Ascending aorta (tissue), 2 donors: ENCODE results near the gene PTGIR. TPM values are rescaled to one million over a fixed set of nuclear protein-coding genes. Genes with fewer than 3 reads are reported as not detected.
A peak's percentile ranks its signal among the peaks of the same experiment; 100 is the strongest.

Experiments
- DNase-seq, 2 donors: peaks; one replicate each; pipeline ENCODE4 v3.0.0-alpha.2; 2019; ENCODE audit warnings: low spot score in 2 of 2
- H3K27ac ChIP-seq, 2 donors: fragments of 200-600 bp; sonication (generic); one replicate each; pipeline ENCODE4 v1.5.1; 2016 to 2017; ENCODE audit warnings: mild to moderate bottlenecking in 1 of 2
- H3K27me3 ChIP-seq: fragments of 200-600 bp; sonication (generic); one replicate; pipeline ENCODE4 v1.5.1; 2017
- H3K36me3 ChIP-seq, 2 donors: fragments of 200-600 bp; sonication (generic); one replicate each; pipeline ENCODE4 v1.5.1; 2016
- H3K4me1 ChIP-seq, 2 donors: fragments of 200-600 bp; sonication (generic); one replicate each; pipeline ENCODE4 v1.5.1; 2016 to 2017; ENCODE audit warnings: mild to moderate bottlenecking in 1 of 2
- H3K4me3 ChIP-seq, 2 donors: fragments of 200-600 bp; sonication (generic); one replicate each; pipeline ENCODE4 v1.5.1; 2016 to 2017; ENCODE audit warnings: mild to moderate bottlenecking in 1 of 2
- H3K9me3 ChIP-seq, 2 donors: fragments of 200-600 bp; sonication (generic); one replicate each; pipeline ENCODE4 v1.5.1; 2016
- CTCF ChIP-seq, 3 experiments: fragments of 200-600 bp in 2 of 3; fragments of 450-650 bp in 1 of 3; sonication (generic) in 2 of 3; IDR thresholded peaks; one replicate each; pipeline ENCODE4 v1.5.1; 2016 to 2019; ENCODE audit warnings: antibody characterized with exemption in 3 of 3, mild to moderate bottlenecking in 1 of 3, moderate library complexity in 1 of 3
- intact Hi-C: fragments of 100-400 bp; cut with DNase I; formaldehyde crosslinking; loops from one replicate; pipeline ENCODE4 v1.15.1; 2023
- total RNA-seq: library from RNA; depleted of rRNA; stranded (reverse); fragments of >200 nt; gene quantifications from one replicate; pipeline ENCODE4 v1.1.0, GENCODE V29; 2016

The PTGIR gene
- total RNA-seq, 1 donor from 2014 or later, result 120 TPM

GRCh38 chr19:46610851-46611770 lies 13.8 kb downstream of the PTGIR start:
- Histone ChIP-seq H3K9me3 (no peaks in the 10 kb centered on the region), H3K4me3 (no peak overlapping the region), H3K27ac (peak overlapping the region in 1 of 2 donors; percentile 50), H3K36me3 (peaks cover 31 to 56% of the 10 kb centered on the region in 2 donors), H3K4me1 (peaks cover 5 to 18% of the 10 kb centered on the region in 2 donors), H3K27me3 (no peaks in the 10 kb centered on the region)
- no peak for TF ChIP-seq CTCF (IDR thresholded peaks at IDR 0.05)
- peak in 1 of 2 donors; percentile 65 for DNase-seq
- intact Hi-C loops, result no loop called here

- H3K36me3 ChIP-seq, result peaks cover 36 to 61% of the 10 kb centered on the region in 2 donors
- H3K9me3 ChIP-seq, result no peaks in the 10 kb centered on the region
- H3K27ac ChIP-seq, result no peak overlapping the region
- intact Hi-C loops, result no loop called here
- H3K27me3 ChIP-seq, result no peaks in the 10 kb centered on the region
- H3K4me1 ChIP-seq, result peaks cover 12 to 25% of the 10 kb centered on the region in 2 donors
- H3K4me3 ChIP-seq, result no peak overlapping the region
- TF ChIP-seq CTCF (IDR thresholded peaks at IDR 0.05), result no peak
- DNase-seq, result peak in 1 of 2 donors; percentile 53
These were observed 14.5 kb downstream of the PTGIR start for GRCh38 chr19:46610413-46610775.

- Histone ChIP-seq H3K36me3 (peaks cover 36 to 61% of the 10 kb centered on the region in 2 donors), H3K4me3 (no peak overlapping the region), H3K9me3 (no peaks in the 10 kb centered on the region), H3K4me1 (peaks cover 14 to 32% of the 10 kb centered on the region in 2 donors), H3K27me3 (no peaks in the 10 kb centered on the region), H3K27ac (no peak overlapping the region)
- no peak for TF ChIP-seq CTCF (IDR thresholded peaks at IDR 0.05)
- DNase-seq, result peak in 1 of 2 donors; percentile 61
- intact Hi-C loops, result loop anchor here (10.0 kb wide), 1 partner anchor 215 kb away; no protein-coding TSS in a partner anchor
These were observed 15.1 kb downstream of the PTGIR start for GRCh38 chr19:46609511-46610412.

GRCh38 chr19:46608581-46609345 lies 16.1 kb downstream of the PTGIR start:
- Histone ChIP-seq H3K36me3 (peaks cover 36 to 61% of the 10 kb centered on the region in 2 donors), H3K4me1 (peaks cover 15 to 38% of the 10 kb centered on the region in 2 donors)

More at GRCh38 chr19:46608581-46609345, 16.1 kb downstream of the PTGIR start:
- DNase-seq, result peak in 1 of 2 donors; percentile 58
- H3K9me3 ChIP-seq, result no peaks in the 10 kb centered on the region
- no peaks in the 10 kb centered on the region for H3K27me3 ChIP-seq
- no peak for TF ChIP-seq CTCF (IDR thresholded peaks at IDR 0.05)
- intact Hi-C loops, result loop anchor here (10.0 kb wide), 1 partner anchor 214 kb away; no protein-coding TSS in a partner anchor
- H3K27ac ChIP-seq, result peak overlapping the region in 1 of 2 donors; percentile 93
- no peak overlapping the region for H3K4me3 ChIP-seq
